GM23338 (cell line): ENCODE data around the gene IFITM10.

Source experiments
- CREB1 ChIP-seq: fragments of 250-450 bp; sonication (Bioruptor Pico); IDR thresholded peaks from 2 replicates; pipeline ENCODE4 v1.5.0; 2020; ENCODE audit warnings: low read depth, mild to moderate bottlenecking, moderate library complexity
- CTCF ChIP-seq, 2 experiments: fragments of 200-600 bp in 1 of 2; sonication (generic) in 1 of 2; conservative IDR thresholded peaks; 2 replicates each; pipeline versions ENCODE4 v1.5.1 to v1.6.1; 2016 to 2017; ENCODE audit warnings: antibody characterized with exemption in 2 of 2, low read depth in 2 of 2, mild to moderate bottlenecking in 2 of 2, moderate library complexity in 1 of 2
- ETS1 ChIP-seq: IDR thresholded peaks from 2 replicates; pipeline ENCODE4 v1.6.1; 2016; ENCODE audit warnings: antibody characterized with exemption
- EZH2 ChIP-seq: fragments of 200-600 bp; sonication (generic); IDR thresholded peaks from one replicate; pipeline ENCODE4 v1.8.0; 2017; ENCODE audit warnings: antibody characterized with exemption, mild to moderate bottlenecking, low read depth; ENCODE audit not compliant: unreplicated experiment
- EZH2phosphoT487 ChIP-seq: fragments of 200-600 bp; sonication (generic); IDR thresholded peaks from one replicate; pipeline ENCODE4 v1.8.1; 2018; ENCODE audit warnings: antibody characterized with exemption; ENCODE audit not compliant: unreplicated experiment
- JUNB ChIP-seq: IDR thresholded peaks from one replicate; pipeline ENCODE4 v1.6.1; 2016; ENCODE audit warnings: antibody characterized with exemption; ENCODE audit not compliant: unreplicated experiment
- NANOG ChIP-seq: IDR thresholded peaks from 2 replicates; pipeline ENCODE4 v1.6.1; 2016; ENCODE audit warnings: antibody characterized with exemption, borderline replicate concordance
- POLR2AphosphoS5 ChIP-seq: IDR thresholded peaks from 2 replicates; pipeline ENCODE4 v1.6.1; 2016; ENCODE audit warnings: antibody characterized with exemption, low read depth
- REST ChIP-seq: IDR thresholded peaks from one replicate; pipeline ENCODE4 v1.6.1; 2018; ENCODE audit warnings: antibody characterized with exemption; ENCODE audit not compliant: unreplicated experiment
- STAT1 ChIP-seq: IDR thresholded peaks from one replicate; pipeline ENCODE4 v1.6.1; 2016; ENCODE audit warnings: antibody characterized with exemption; ENCODE audit not compliant: unreplicated experiment
- ZNF114 ChIP-seq: fragments of 250-450 bp; sonication (Bioruptor Pico); IDR thresholded peaks from 2 replicates; pipeline ENCODE4 v1.5.0; 2020; ENCODE audit warnings: mild to moderate bottlenecking, moderate library complexity
- ZNF331 ChIP-seq: fragments of 250-450 bp; sonication (Bioruptor Pico); IDR thresholded peaks from 2 replicates; pipeline ENCODE4 v1.5.0; 2020; ENCODE audit warnings: low read depth, mild to moderate bottlenecking, moderate library complexity
- ZNF462 ChIP-seq: fragments of 250-450 bp; sonication (Bioruptor Pico); IDR thresholded peaks from 2 replicates; pipeline ENCODE4 v1.5.0; 2020; ENCODE audit warnings: mild to moderate bottlenecking, moderate library complexity

- TF ChIP-seq CTCF (conservative IDR thresholded peaks at IDR 0.05; ENCODE audit: low read depth in 2 of 2) (no peak), EZH2 (no peak), EZH2phosphoT487 (no peak), REST (no peak), ZNF114 (CRISPR knock-in tag) (no peak), CREB1 (CRISPR knock-in tag) (no peak), ETS1 (no peak), JUNB (no peak), NANOG (no peak), POLR2AphosphoS5 (no peak), STAT1 (no peak), ZNF462 (CRISPR knock-in tag) (no peak), ZNF331 (CRISPR knock-in tag) (no peak)
These were observed 10.1 kb upstream of the IFITM10 start for GRCh38 chr11:1760351-1761109.
